GM21576 (cell line): Measurements from ENCODE around the gene HAGHL.
"Not testable (repeated sequence)": the region's sequence is repeated elsewhere in the genome, so short reads cannot be mapped to it uniquely, and the experiment has no call there.

Experiments
- ATAC-seq: cut with Tn5 transposase; IDR thresholded peaks from one replicate; pipeline ENCODE4 v1.9.1; 2021; ENCODE audit warnings: mild to moderate bottlenecking, moderate library complexity; ENCODE audit not compliant: unreplicated experiment

Gene HAGHL

DNA sequence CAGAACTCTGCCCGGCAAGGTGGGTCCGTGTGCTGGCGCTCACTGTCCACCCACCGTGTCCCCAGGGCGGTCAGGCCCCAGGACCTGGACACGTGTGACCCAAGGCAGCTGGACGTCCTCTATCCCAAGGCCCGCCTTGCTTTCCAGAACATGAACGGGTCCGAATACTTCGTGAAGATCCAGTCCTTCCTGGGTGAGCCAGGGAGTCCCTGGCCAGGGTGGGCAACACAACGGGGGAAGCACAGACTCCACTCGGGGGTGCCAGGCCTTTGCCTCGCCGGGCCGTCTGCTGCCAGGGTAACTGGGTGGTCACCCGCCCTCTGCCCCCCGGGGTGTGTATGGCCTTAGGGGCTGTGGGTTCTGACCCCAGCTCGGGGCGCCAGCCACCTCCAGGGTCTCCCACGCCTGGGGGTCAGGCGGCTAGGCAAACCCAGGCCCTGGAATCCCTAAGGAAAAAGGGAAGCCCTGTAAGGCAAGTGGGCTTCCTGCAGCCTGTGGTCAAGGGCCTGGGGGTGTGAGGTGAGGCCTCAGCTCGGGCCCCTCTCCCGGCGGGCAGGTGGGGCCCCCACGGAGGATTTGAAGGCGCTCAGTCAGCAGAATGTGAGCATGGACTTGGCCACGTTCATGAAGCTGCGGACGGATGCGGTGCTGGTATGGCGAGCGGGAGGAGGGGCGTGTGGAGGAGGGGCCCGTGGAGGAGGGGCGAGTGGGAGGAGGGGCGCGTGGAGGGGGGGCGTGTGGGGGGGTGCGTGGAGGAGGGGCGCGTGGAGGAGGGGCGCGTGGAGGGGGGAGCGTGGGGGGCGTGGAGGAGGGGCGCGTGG lies 40.1 kb downstream of the HAGHL start:
- ATAC-seq, result no peak

- no peak for ATAC-seq
Measured at GRCh38 chr16:767743-768235, 40.9 kb downstream of the HAGHL start.

DNA sequence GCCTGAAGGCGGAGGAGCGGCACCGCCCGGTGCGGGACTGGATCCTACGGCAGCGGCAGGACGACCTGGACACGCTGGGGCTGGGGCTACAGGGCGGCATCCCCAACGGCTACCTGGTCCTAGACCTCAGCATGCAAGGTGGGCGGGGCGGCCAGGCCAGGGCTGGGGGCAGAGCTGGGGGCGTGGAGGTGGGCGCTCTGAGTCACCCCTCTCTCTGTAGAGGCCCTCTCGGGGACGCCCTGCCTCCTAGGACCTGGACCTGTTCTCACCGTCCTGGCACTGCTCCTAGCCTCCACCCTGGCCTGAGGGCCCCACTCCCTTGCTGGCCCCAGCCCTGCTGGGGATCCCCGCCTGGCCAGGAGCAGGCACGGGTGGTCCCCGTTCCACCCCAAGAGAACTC lies 41.5 kb downstream of the HAGHL start:
- ATAC-seq, result no peak

DNA sequence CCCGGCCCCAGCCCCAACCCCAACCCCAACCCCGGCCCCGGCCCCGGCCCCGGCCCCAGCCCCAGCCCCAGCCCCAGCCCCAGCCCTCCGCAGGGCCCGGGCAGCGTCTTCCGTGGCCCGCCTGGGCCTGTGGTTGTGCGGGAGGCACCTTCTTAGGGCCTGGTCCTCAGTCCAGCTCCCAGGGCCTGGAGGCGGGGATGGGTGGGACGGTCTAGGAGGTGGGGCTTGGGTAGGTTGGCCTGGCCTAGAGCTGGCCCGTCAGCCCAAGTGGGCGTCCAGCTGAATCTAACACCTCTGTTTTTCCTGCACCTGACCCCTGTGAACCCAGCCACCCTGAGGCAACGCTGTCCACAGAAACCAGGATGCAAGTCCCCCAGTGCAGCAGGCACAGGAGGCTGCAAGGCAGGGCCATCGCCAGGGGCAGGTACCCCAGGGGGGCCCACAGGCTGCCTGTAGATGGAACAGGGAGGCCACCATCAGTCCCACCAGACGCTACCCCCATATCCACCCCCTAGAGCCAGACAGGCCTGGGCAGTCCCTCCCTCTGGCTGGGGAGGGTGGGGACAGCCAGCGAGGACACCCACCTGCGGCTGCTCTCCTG lies 42.4 kb downstream of the HAGHL start:
- no peak for ATAC-seq

DNA sequence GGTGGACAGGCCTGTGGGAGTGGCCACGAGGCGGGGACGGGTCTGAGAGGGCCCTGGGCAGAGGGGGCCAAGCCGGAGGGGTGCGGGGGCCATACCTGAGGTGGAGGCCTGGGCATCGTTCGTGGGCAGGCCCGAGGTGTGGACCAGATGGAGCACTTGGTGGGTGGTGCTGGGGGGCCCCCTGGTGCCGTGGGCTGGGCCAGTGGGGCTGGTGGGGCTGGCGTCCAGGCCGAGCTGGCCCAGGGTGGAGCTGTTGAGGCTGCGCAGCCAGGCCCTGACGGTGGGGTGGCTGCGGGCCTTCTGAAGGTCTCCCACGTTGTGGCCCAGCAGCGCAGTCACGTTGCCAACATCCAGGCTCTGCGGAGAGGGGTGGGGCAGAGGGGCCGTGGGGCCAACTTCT lies 43.0 kb downstream of the HAGHL start:
- ATAC-seq, result no peak

DNA sequence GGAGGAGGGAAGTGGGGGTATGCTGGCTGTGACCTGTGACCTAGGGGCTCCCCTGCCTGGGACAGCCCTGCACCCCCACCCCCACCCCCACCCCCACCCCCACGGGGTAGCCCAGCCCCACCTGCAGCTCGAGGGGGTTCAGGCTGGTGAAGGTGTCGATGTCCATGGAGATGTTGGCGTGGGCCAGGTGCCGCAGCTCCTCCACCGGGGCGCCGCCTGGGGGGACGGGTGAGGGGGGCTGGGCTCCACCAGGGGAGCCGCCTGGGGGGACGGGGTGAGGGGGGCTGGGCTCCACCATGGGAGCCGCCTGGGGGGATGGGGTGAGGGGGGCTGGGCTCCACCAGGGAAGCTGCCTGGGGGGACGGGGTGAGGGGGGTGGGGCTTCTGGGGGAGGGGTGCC lies 43.5 kb downstream of the HAGHL start:
- no peak for ATAC-seq

GRCh38 chr16:772959-773358 lies 46.1 kb downstream of the HAGHL start:
- ATAC-seq, result no peak

GRCh38 chr16:774086-775001 lies 47.4 kb downstream of the HAGHL start:
- ATAC-seq, result no peak

- no peak for ATAC-seq
Measured at GRCh38 chr16:775236-775796, 48.4 kb downstream of the HAGHL start.

DNA sequence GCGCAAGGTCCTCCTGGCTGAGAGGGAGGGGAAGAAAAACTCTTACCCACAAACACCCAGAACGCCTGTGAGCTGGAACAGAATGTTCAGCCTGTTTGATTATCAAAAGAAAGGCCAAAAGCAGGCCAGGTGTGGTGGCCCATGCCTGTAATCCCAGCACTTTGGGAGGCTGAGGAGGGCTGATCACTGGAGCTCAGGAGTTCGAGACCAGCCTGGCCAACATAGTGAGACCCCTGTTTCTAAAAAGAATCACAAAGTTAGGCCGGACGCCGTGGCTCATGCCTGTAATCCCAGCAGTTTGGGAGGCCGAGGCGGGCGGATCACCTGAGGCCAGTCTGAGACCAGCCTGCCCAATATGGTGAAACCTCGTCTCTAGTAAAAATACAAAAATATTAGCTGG lies 49.4 kb downstream of the HAGHL start:
- ATAC-seq, result not testable (repeated sequence)

DNA sequence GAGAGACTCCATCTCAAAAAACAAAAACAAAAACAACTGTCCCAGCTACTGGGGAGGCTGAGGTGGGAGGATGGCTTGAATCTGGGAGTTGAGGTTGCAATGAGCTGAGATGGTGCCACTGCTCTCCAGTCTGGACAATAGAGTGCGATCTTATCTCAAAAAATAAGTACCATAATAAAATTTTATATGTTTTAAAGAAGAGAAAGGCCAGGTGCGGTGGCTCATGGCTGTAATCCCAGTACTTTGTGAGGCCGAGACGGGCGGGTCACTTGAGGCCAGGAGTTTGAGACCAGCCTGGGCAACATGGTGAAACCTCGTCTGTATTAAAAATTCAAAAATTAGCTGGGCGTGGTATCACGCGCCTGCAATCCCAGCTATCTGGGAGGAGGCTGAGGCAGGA lies 49.9 kb downstream of the HAGHL start:
- ATAC-seq, result no peak

GRCh38 chr16:777826-778225 lies 50.9 kb downstream of the HAGHL start:
- no peak for ATAC-seq

DNA sequence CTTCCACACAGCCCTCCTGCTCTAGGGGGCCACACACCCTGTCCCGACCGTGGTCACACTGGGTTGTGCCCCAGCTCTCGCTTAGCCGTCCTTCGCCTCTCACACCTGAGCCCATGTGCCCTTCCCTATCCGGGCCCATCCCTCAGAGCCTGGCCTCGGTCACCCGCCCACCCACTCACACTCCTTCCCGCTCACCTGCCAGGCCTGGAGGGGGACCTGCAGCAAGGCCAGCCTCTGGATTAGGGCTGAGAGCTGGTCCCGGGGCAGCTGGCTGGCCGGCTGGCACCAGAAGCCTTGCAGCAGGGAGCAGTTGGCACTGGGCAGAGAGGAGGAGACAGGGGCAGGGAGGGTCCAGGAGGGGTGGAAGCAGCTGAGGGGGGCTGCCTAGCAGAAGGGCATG lies 51.5 kb downstream of the HAGHL start:
- no peak for ATAC-seq

DNA sequence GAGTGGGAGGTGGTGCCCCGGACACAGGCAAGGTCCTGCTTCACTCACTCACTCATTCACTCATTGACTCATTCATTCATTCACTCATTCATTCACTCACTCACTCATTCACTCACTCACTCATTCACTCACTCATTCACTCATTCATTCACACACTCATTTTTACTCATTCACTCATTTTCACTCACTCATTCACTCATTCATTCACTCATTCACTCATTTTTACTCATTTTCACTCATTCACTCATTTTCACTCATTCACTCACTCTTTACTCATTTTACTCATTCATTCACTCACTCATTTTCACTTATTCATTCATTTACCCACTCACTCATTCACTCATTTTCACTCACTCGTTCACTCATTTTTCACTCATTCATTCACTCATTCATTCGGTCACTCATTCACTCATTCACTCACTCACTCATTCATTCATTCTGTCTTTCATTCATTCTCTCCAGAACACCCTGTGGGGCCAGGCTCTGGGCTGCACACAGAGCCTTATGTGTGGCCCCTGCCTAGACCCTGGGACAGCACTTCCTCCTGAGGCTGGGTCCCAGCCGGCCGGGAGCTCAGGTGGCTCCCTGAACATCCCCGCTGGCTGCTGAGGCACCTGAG lies 52.1 kb downstream of the HAGHL start:
- no peak for ATAC-seq
